Transverse colon (tissue), 4 donors: ENCODE results near the gene CCDC6.
"Not testable (repeated sequence)": the region's sequence is repeated elsewhere in the genome, so short reads cannot be mapped to it uniquely, and the experiment has no call there.

Experiments used
- EP300 ChIP-seq: sonication (generic); formaldehyde crosslinking; IDR thresholded peaks from one replicate; pipeline ENCODE4 v1.6.1; 2017; ENCODE audit warnings: antibody characterized with exemption, low read depth
- POLR2A ChIP-seq: fragments of 450-650 bp; IDR thresholded peaks from one replicate; pipeline ENCODE4 v1.6.1; 2016; ENCODE audit warnings: antibody characterized with exemption, mild to moderate bottlenecking, moderate library complexity
- POLR2AphosphoS5 ChIP-seq, 3 donors: sonication (generic); formaldehyde crosslinking; IDR thresholded peaks; one replicate each; pipeline ENCODE4 v1.6.1; 2016; ENCODE audit warnings: antibody characterized with exemption in 3 of 3
- TF ChIP-seq, protein P1 (sequence below), 5 experiments: fragments of 200-600 bp in 3 of 5; fragments of 450-650 bp in 2 of 5; sonication (generic) in 3 of 5; IDR thresholded peaks; 1 replicate in 2 of 5; 2 replicates in 3 of 5; pipeline ENCODE4 v1.5.1; 2016 to 2017; ENCODE audit warnings: antibody characterized with exemption in 5 of 5, inconsistent platforms in 3 of 5, mild to moderate bottlenecking in 2 of 5, moderate library complexity in 1 of 5

DNA sequence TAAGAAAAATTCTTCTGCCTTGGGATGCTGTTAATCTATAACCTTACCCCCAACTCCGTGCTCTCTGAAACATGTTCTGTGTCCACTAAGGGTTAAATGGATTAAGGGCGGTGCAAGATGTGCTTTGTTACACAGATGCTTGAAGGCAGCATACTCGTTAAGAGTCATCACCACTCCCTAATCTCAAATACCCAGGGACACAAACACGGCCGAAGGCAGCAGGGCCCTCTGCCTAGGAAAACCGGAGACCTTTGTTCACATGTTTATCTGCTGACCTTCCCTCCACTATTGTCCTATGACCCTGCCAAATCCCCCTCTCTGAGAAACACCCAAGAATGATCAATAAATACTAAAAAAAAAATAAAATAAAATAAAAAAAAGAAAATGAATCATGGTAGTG lies 161.6 kb downstream of the CCDC6 start:
- TF ChIP-seq, protein P1, sequence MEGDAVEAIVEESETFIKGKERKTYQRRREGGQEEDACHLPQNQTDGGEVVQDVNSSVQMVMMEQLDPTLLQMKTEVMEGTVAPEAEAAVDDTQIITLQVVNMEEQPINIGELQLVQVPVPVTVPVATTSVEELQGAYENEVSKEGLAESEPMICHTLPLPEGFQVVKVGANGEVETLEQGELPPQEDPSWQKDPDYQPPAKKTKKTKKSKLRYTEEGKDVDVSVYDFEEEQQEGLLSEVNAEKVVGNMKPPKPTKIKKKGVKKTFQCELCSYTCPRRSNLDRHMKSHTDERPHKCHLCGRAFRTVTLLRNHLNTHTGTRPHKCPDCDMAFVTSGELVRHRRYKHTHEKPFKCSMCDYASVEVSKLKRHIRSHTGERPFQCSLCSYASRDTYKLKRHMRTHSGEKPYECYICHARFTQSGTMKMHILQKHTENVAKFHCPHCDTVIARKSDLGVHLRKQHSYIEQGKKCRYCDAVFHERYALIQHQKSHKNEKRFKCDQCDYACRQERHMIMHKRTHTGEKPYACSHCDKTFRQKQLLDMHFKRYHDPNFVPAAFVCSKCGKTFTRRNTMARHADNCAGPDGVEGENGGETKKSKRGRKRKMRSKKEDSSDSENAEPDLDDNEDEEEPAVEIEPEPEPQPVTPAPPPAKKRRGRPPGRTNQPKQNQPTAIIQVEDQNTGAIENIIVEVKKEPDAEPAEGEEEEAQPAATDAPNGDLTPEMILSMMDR (IDR thresholded peaks at IDR 0.05), result not testable (repeated sequence)
- not testable (repeated sequence) for TF ChIP-seq POLR2A; POLR2AphosphoS5 (IDR thresholded peaks at IDR 0.05); EP300
